IMR-90 (cell line): ENCODE measurements around the gene FANCM. TPM values are rescaled to one million over a fixed set of nuclear protein-coding genes. Genes with fewer than 3 reads are reported as not detected.

Experiments used
- ATAC-seq: fragments of 200-7000 bp; cut with Tn5 transposase; 2 replicates; pipeline ENCODE4 v1.9.1; 2020; ENCODE audit warnings: low read depth, mild to moderate bottlenecking, moderate library complexity
- BruUV-seq: library from RNA; stranded (reverse); fragments of 400-500 nt; replicated peaks from 2 replicates; lab custom pipeline; 2021; lab: Mats Ljungman, UMichigan
- CTCF ChIA-PET: fragments of 300-600 bp; formaldehyde crosslinking; extraction: SDS; loops from one replicate; lab custom pipeline; 2021; ENCODE audit warnings: antibody characterized with exemption; lab: Yijun Ruan, JAX
- POLR2A ChIA-PET: fragments of 300-600 bp; sonication (Branson Sonifier 250); formaldehyde crosslinking; loops from one replicate; lab custom pipeline; 2022; ENCODE audit warnings: antibody characterized with exemption; ENCODE audit not compliant: unreplicated experiment; lab: Charles Lee
- DNase-seq: peaks from one replicate; pipeline ENCODE4 v3.0.0; 2013
- H2AFZ ChIP-seq: replicated peaks from 2 replicates; pipeline ENCODE3; 2013; ENCODE audit warnings: low read length, mild to moderate bottlenecking; ENCODE audit not compliant: poor library complexity
- H2AK5ac ChIP-seq: 2 replicates; pipeline ENCODE4 v1.6.1; 2013; ENCODE audit warnings: low read depth, low read length, inconsistent platforms
- H2AK9ac ChIP-seq: replicated peaks from 2 replicates; pipeline ENCODE3; 2013; ENCODE audit warnings: mild to moderate bottlenecking, low read depth, low read length, moderate library complexity; ENCODE audit not compliant: poor library complexity
- H2BK120ac ChIP-seq: 2 replicates; pipeline ENCODE4 v1.6.1; 2013; ENCODE audit warnings: low read depth, low read length, inconsistent platforms
- H2BK15ac ChIP-seq: 3 replicates; pipeline ENCODE4 v1.6.1; 2013; ENCODE audit warnings: low read depth, low read length, inconsistent platforms
- H2BK20ac ChIP-seq: 2 replicates; pipeline ENCODE4 v1.6.1; 2013; ENCODE audit warnings: low read depth, mild to moderate bottlenecking, inconsistent platforms, low read length, moderate library complexity
- H2BK5ac ChIP-seq: 2 replicates; pipeline ENCODE4 v1.6.1; 2013; ENCODE audit warnings: mild to moderate bottlenecking, low read depth, low read length, inconsistent platforms; ENCODE audit not compliant: poor library complexity, severe bottlenecking
- H3K14ac ChIP-seq: replicated peaks from 2 replicates; pipeline ENCODE4 v1.6.1; 2013; ENCODE audit warnings: low read depth, low read length, inconsistent platforms
- H3K18ac ChIP-seq: 2 replicates; pipeline ENCODE4 v1.6.1; 2013; ENCODE audit warnings: low read depth, low read length, control low read depth
- H3K23ac ChIP-seq: 2 replicates; pipeline ENCODE4 v1.6.1; 2013; ENCODE audit warnings: low read depth, low read length, inconsistent platforms
- H3K27ac ChIP-seq: 2 replicates; pipeline ENCODE4 v1.5.1; 2013; ENCODE audit warnings: mild to moderate bottlenecking, control low read depth, low read length; ENCODE audit not compliant: insufficient read depth
- H3K27me3 ChIP-seq: 2 replicates; pipeline ENCODE4 v1.6.1; 2013; ENCODE audit warnings: low read length; ENCODE audit not compliant: control insufficient read depth, insufficient read depth
- H3K36me3 ChIP-seq: 2 replicates; pipeline ENCODE4 v1.6.1; 2013; ENCODE audit warnings: low read length, mixed read lengths; ENCODE audit not compliant: control insufficient read depth, insufficient read depth
- H3K4ac ChIP-seq: 2 replicates; pipeline ENCODE4 v1.6.1; 2013; ENCODE audit warnings: low read depth, low read length, inconsistent platforms
- H3K4me1 ChIP-seq: 2 replicates; pipeline ENCODE4 v1.6.1; 2013; ENCODE audit warnings: low read length, mixed read lengths; ENCODE audit not compliant: control insufficient read depth, insufficient read depth
- H3K4me2 ChIP-seq: 2 replicates; pipeline ENCODE4 v1.6.1; 2013; ENCODE audit warnings: low read depth, mild to moderate bottlenecking, control low read depth, low read length, moderate library complexity
- H3K4me3 ChIP-seq: 2 replicates; pipeline ENCODE4 v1.5.1; 2013; ENCODE audit warnings: low read depth, mild to moderate bottlenecking, control low read depth, low read length, moderate library complexity; ENCODE audit not compliant: insufficient read depth
- H3K56ac ChIP-seq: 2 replicates; pipeline ENCODE4 v1.6.1; 2013; ENCODE audit warnings: low read length, inconsistent platforms; ENCODE audit not compliant: insufficient read depth; ENCODE audit errors: extremely low read depth
- H3K79me1 ChIP-seq, 2 experiments: 2 replicates each; pipeline ENCODE4 v1.6.1; 2013; ENCODE audit warnings: low read length in 2 of 2, inconsistent platforms in 1 of 2, low read depth in 1 of 2
- H3K9ac ChIP-seq: 2 replicates; pipeline ENCODE4 v1.6.1; 2013; ENCODE audit warnings: low read depth, low read length, control low read depth
- H3K9me1 ChIP-seq: 2 replicates; pipeline ENCODE4 v1.6.1; 2013; ENCODE audit warnings: low read length, inconsistent platforms; ENCODE audit not compliant: insufficient read depth
- H3K9me3 ChIP-seq: 2 replicates; pipeline ENCODE4 v1.6.1; 2013; ENCODE audit warnings: low read length; ENCODE audit not compliant: control insufficient read depth, insufficient read depth
- H4K20me1 ChIP-seq: 2 replicates; pipeline ENCODE4 v1.6.1; 2013; ENCODE audit warnings: low read length, inconsistent platforms; ENCODE audit not compliant: insufficient read depth
- H4K5ac ChIP-seq: 2 replicates; pipeline ENCODE4 v1.6.1; 2013; ENCODE audit warnings: mild to moderate bottlenecking, low read depth, low read length, control low read depth
- H4K8ac ChIP-seq, 2 experiments: 2 replicates each; pipeline ENCODE4 v1.6.1; 2013; ENCODE audit warnings: low read depth in 2 of 2, low read length in 2 of 2, control low read depth in 1 of 2, inconsistent platforms in 1 of 2
- H4K91ac ChIP-seq: 2 replicates; pipeline ENCODE4 v1.6.1; 2013; ENCODE audit warnings: low read depth, low read length, inconsistent platforms; ENCODE audit not compliant: insufficient read depth
- MAZ ChIP-seq: IDR thresholded peaks from 2 replicates; pipeline ENCODE4 v1.6.1; 2012; ENCODE audit warnings: low read depth, mild to moderate bottlenecking, low read length, improper control_type of control experiment, moderate library complexity, borderline replicate concordance
- WGBS, 2 experiments: methylation state at CpG; one replicate each; pipeline versions ENCODE4 v1.1.5 to v1.1.7; 2013; ENCODE audit warnings: missing lambda C conversion rate in 2 of 2; ENCODE audit not compliant: insufficient read length in 1 of 2; ENCODE audit errors: extremely low coverage in 2 of 2; 5-methylcytosine and 5-hydroxymethylcytosine counted together
- dilution Hi-C: fragments of 300-500 bp; cut with HindIII; formaldehyde crosslinking; loops from one replicate; pipeline ENCODE4 v1.14.3; 2018; ENCODE audit warnings: low sequenced_read_pairs; ENCODE audit not compliant: unreplicated experiment
- in situ Hi-C: fragments of 300-500 bp; cut with MboI; formaldehyde crosslinking; loops from 3 replicates; pipeline ENCODE4 v1.14.3; 2019; ENCODE audit warnings: low sequenced_read_pairs, inconsistent platforms, mixed read lengths
- intact Hi-C: fragments of 100-400 bp; cut with micrococcal nuclease; formaldehyde crosslinking; loops from 2 replicates; pipeline ENCODE4 v1.10.0; 2022
- polyA plus RNA-seq, 3 experiments: library from polyadenylated mRNA; depleted of rRNA; stranded (reverse); fragments of >200 nt; gene quantifications; 2 replicates each; pipeline ENCODE4 v1.2.3, GENCODE V29; 2012; ENCODE audit warnings: low replicate concordance in 1 of 3
- total RNA-seq: library from RNA; depleted of rRNA; stranded (reverse); fragments of >200 nt; gene quantifications from 2 replicates; pipeline ENCODE4 v1.2.3, GENCODE V29; 2012

FANCM gene
- total and polyA plus RNA-seq, 2 of the 4 experiments (the other 2 are of a cell fraction): 1.7 to 7.0 TPM

GRCh38 chr14:45194964-45195363 lies 59.2 kb downstream of the FANCM start:
- WGBS, 2 experiments: no CpG with 5 or more reads among the region's 4 CpGs
- Histone ChIP-seq H2BK120ac (no peak overlapping the region), H4K8ac (no peak overlapping the region), H3K14ac (no peak overlapping the region), H2AK9ac (no peak overlapping the region), H4K20me1 (no peaks in the 10 kb centered on the region), H3K9me3 (no peaks in the 10 kb centered on the region), H2BK20ac (no peak overlapping the region), H4K5ac (no peak overlapping the region), H3K4me3 (no peak overlapping the region), H4K91ac (no peak overlapping the region), H3K27me3 (no peaks in the 10 kb centered on the region), H3K9me1 (no peaks in the 10 kb centered on the region), H3K56ac (no peak overlapping the region), H3K27ac (no peak overlapping the region), H3K9ac (no peak overlapping the region), H2BK5ac (no peak overlapping the region), H3K4me1 (no peaks in the 10 kb centered on the region; the same call in 1 of the 2 replicates), H2AFZ (no peak overlapping the region), H3K4me2 (no peak overlapping the region), H2BK15ac (no peak overlapping the region), H3K23ac (no peak overlapping the region), H3K36me3 (no peaks in the 10 kb centered on the region), H3K4ac (no peak overlapping the region), H3K18ac (no peak overlapping the region), H2AK5ac (no peak overlapping the region), H3K79me1 (no peaks in the 10 kb centered on the region)
- no peak for TF ChIP-seq MAZ
- no peak for DNase-seq
- ChIA-PET POLR2A (no interaction called here), CTCF (no interaction called here)
- dilution Hi-C loops (no loop called here), intact Hi-C loops (no loop called here), in situ Hi-C loops (no loop called here)
- no TSS peak for BruUV-seq
- ATAC-seq: no peak
